IPS-20b (cell line): ENCODE data around the gene DLG2.

Experiments used
- H3K27ac ChIP-seq: one replicate; pipeline ENCODE4 v1.5.1; 2013; ENCODE audit warnings: low read length
- H3K27me3 ChIP-seq: 2 replicates; pipeline ENCODE4 v1.6.1; 2013; ENCODE audit warnings: mild to moderate bottlenecking, low read length, inconsistent platforms; ENCODE audit not compliant: insufficient read depth
- H3K36me3 ChIP-seq: 2 replicates; pipeline ENCODE4 v1.6.1; 2013; ENCODE audit warnings: low read depth, mild to moderate bottlenecking, inconsistent platforms, low read length, moderate library complexity; ENCODE audit not compliant: insufficient read depth
- H3K4me1 ChIP-seq: 2 replicates; pipeline ENCODE4 v1.6.1; 2013; ENCODE audit warnings: mild to moderate bottlenecking, control low read depth, inconsistent platforms, low read length, moderate library complexity; ENCODE audit not compliant: insufficient read depth
- H3K4me3 ChIP-seq: 2 replicates; pipeline ENCODE4 v1.5.1; 2013; ENCODE audit warnings: mild to moderate bottlenecking, low read length, inconsistent platforms
- H3K9ac ChIP-seq: 2 replicates; pipeline ENCODE4 v1.6.1; 2013; ENCODE audit warnings: low read depth, mild to moderate bottlenecking, inconsistent platforms, low read length, moderate library complexity
- H3K9me3 ChIP-seq: 2 replicates; pipeline ENCODE4 v1.6.1; 2013; ENCODE audit warnings: mild to moderate bottlenecking, low read depth, low read length, inconsistent platforms; ENCODE audit not compliant: insufficient read depth

DLG2 gene

DNA sequence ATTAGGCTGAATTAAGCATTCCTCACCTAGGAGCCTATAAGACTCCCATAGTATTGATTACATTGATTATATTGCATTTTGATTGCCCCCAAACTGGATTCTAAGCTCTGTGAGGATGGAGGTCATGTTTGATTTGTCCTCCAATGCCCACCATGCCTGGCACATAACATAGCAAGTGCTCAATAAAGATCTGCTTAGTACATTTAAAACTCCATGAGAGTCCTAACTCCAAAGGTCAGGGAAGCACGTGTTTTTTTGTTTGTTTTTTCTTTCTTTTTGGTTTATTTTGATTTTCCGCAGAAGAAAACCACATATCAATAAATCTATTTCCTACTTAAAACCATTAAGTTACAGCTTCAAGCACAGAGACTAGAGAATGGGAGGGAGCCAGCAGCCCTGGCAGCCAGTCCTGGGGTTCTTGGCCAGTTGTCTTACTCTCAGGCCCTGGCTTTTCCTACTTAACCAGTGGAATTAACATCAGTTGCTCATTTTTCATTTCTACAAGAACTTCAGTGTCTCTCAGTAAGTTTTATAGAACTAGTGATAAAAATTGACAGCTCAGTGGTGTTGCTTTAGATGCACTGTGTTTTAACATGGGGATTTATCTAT lies 1911.1 kb downstream of the DLG2 start:
- H3K9me3 ChIP-seq: no peaks in the 10 kb centered on the region
- H3K4me3 ChIP-seq: no peak overlapping the region
- no peak overlapping the region for H3K27ac ChIP-seq
- H3K4me1 ChIP-seq: peaks cover 6% of the 10 kb centered on the region
- H3K9ac ChIP-seq: no peak overlapping the region
- H3K36me3 ChIP-seq: no peaks in the 10 kb centered on the region
- H3K27me3 ChIP-seq: no peaks in the 10 kb centered on the region

DNA sequence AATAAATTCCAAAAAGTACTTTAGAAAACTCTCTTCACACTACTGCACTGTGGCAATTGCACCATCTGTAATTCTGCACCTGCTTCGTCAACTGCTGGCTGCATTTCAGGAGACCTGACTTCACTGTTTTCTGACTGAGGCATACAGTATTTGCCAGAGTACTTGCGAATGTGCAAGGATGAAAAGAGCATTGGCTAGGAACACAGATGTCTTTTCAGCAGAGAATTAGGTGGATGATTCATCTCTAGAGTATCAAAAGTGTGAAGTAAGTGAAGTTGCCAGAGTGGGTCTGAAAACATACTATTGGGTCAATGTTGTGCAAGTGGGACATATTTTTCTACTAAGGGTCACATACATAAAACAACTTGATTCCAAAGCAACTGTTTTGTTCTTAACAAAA lies 1913.4 kb downstream of the DLG2 start:
- H3K4me3 ChIP-seq: no peak overlapping the region
- H3K27ac ChIP-seq: no peak overlapping the region
- no peaks in the 10 kb centered on the region; the same call in 1 of the 2 replicates for H3K4me1 ChIP-seq
- no peak overlapping the region for H3K9ac ChIP-seq
- H3K27me3 ChIP-seq: no peaks in the 10 kb centered on the region
- H3K9me3 ChIP-seq: no peaks in the 10 kb centered on the region
- no peaks in the 10 kb centered on the region for H3K36me3 ChIP-seq

DNA sequence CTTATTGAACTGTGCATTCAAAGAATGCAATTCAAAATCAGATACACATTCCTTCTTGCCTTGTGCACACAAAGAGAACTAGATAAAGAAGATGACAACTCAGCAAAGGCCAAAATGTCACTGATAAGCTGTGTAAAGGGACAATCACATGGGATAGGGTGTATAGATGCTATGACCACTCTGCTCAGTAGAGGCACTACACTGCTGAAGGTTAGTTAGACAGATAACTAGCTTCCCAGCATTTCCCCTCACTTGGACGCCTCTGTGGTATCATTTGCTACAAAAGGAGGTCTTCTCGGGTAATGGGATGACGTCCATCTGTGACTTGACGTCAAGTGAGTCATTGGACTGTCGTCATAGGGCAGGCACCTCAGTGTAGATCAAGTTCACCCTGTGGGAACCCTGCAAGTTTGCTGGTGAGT lies 1916.0 kb downstream of the DLG2 start:
- Histone ChIP-seq H3K27me3 (no peaks in the 10 kb centered on the region), H3K36me3 (no peaks in the 10 kb centered on the region), H3K4me3 (no peak overlapping the region), H3K4me1 (no peaks in the 10 kb centered on the region; the same call in 1 of the 2 replicates), H3K27ac (no peak overlapping the region), H3K9ac (no peak overlapping the region), H3K9me3 (no peaks in the 10 kb centered on the region)

DNA sequence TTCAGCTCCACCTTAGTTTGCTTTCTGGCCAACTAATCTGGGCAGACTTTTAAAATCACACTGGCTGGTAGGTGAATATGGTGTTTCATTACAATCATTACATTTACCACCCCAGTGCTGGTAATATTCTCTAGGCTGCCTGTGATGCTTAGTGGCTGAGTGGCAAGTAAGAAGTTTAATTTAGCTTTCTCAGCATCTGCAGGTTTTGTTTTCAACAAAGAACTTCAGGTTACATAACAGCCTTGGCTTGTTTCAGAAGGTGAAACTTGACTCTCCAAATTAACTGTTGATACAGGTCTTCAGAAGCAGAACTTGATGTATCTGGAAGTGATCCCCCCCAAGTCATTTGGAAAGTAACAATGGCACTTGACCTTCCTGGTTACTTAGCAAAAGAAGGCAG lies 1917.7 kb downstream of the DLG2 start:
- H3K4me1 ChIP-seq: no peaks in the 10 kb centered on the region; the same call in 1 of the 2 replicates
- H3K27ac ChIP-seq: no peak overlapping the region
- no peak overlapping the region for H3K9ac ChIP-seq
- no peaks in the 10 kb centered on the region for H3K27me3 ChIP-seq
- H3K36me3 ChIP-seq: no peaks in the 10 kb centered on the region
- no peak overlapping the region for H3K4me3 ChIP-seq
- no peaks in the 10 kb centered on the region for H3K9me3 ChIP-seq

DNA sequence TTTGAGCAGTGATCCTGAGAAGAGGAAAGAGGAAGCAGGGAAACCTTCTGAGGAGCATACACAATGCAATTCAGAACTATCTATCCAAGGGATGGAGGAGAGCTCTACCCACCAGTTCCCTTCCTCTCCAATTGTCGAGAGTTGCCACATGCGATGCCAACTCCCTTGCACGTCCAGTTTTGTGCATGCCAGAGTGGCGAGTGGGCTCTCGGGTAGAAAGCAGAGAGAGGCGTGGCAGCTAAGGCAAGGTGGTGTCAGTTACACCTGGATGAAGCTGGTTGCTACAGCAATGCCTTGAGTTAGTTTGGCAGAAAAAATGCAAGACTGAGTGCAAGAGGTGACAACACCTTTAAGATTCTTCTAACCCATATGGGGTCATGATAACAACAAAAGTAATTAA lies 1920.6 kb downstream of the DLG2 start:
- Histone ChIP-seq H3K27ac (no peak overlapping the region), H3K9ac (no peak overlapping the region), H3K9me3 (no peaks in the 10 kb centered on the region), H3K4me3 (no peak overlapping the region), H3K27me3 (no peaks in the 10 kb centered on the region), H3K4me1 (no peaks in the 10 kb centered on the region; the same call in 1 of the 2 replicates), H3K36me3 (no peaks in the 10 kb centered on the region)

DNA sequence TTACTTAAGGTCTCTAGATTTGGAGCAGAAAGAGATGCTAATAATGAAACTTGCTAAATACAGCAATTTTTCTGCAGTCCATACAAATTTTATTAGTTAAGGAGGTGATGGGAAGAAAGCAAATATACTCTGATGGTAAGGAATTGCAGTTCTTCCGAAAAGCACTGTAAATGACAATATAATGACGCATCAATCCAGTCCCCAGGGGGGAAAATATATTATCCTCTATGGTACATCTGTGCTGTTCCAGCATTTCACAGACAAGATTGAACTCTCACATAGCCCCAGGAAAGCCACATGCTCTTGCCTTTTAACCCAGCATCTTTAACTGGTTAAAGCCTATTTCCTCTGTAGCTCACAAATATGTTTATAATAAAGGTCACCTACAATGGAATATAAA lies 1924.3 kb downstream of the DLG2 start:
- Histone ChIP-seq H3K27me3 (no peaks in the 10 kb centered on the region), H3K27ac (no peak overlapping the region), H3K4me3 (no peak overlapping the region), H3K9me3 (no peaks in the 10 kb centered on the region), H3K36me3 (no peaks in the 10 kb centered on the region), H3K9ac (no peak overlapping the region), H3K4me1 (no peaks in the 10 kb centered on the region)

DNA sequence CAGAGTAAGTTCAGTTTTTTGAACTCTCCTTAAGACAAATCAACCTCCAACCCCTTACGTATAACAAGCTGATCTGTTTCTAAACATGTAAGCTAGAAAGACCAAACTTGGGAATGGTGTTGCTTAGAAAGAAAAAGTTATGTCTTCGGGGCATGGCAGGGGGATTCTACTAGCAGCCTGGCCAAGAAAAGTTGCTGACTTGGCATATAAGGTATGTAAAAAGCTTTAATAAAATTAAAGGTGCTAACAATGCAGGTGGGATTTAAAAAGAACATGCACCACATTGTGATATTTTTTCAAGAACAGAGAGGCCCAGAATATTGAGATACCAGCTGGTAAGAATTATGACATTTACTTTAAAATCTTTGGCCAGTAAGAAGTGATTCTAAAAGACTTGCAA lies 1929.6 kb downstream of the DLG2 start:
- H3K27me3 ChIP-seq: no peaks in the 10 kb centered on the region
- H3K36me3 ChIP-seq: no peaks in the 10 kb centered on the region
- no peak overlapping the region for H3K27ac ChIP-seq
- H3K4me3 ChIP-seq: no peak overlapping the region
- H3K9ac ChIP-seq: no peak overlapping the region
- no peaks in the 10 kb centered on the region for H3K9me3 ChIP-seq
- peaks cover 13% of the 10 kb centered on the region for H3K4me1 ChIP-seq

DNA sequence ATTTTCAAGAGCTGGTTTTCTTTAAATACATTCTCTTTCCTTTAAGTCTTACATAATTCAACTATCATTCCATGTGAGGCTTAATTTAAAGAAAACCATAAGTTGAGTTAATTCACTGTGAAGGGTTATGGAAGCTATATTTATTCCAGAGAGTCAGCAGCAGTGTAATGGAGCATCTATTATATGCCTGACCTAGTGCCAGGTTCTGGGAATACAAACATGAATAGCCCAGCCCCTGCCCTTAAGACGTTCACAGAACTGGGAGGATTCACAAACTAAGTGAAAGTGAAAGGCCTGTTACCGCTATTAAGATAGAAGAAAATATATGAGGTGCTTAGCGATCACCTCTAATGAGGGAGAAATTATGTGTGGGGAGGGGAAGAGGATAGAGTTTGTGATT lies 1932.1 kb downstream of the DLG2 start:
- Histone ChIP-seq H3K4me1 (peaks cover 13% of the 10 kb centered on the region), H3K27ac (no peak overlapping the region), H3K27me3 (no peaks in the 10 kb centered on the region), H3K9ac (no peak overlapping the region), H3K9me3 (no peaks in the 10 kb centered on the region), H3K4me3 (no peak overlapping the region), H3K36me3 (no peaks in the 10 kb centered on the region)

DNA sequence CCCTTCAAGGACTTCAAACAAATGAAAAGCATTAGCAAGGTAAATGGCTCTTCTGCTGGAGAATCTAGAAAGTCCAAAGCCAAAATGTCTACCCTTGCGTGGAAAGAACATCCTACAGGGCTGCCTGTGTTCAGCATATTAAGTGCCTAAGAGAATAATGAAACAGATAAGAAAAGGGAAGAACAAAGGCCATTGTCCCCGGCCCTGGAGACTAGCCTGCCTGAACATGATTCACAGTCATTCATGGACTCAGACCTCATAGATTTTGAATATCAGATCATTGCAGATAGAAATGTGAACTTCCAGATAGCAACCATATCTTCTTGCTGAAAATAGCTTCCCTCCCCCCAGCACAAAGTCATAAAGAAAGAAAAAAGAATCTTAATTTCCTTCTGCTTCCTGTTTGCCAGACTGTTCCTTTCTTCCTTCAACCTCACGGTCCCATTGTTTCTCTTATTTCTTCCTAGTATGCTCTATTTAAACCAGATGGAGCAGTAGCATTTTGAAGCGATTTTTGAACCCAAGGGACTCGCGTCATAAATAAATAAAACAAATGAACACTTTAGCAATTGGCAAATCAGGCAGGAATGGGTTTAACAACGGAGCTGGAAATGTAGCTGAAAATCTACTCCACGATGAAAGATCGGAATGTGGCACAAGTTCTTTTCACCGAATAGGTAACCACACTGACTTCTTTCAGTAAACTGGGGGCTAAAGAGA lies 1932.8 kb downstream of the DLG2 start:
- H3K27ac ChIP-seq: no peak overlapping the region
- H3K9ac ChIP-seq: no peak overlapping the region
- no peaks in the 10 kb centered on the region for H3K9me3 ChIP-seq
- H3K4me1 ChIP-seq: peaks cover 13% of the 10 kb centered on the region
- H3K4me3 ChIP-seq: no peak overlapping the region
- no peaks in the 10 kb centered on the region for H3K27me3 ChIP-seq
- H3K36me3 ChIP-seq: no peaks in the 10 kb centered on the region

DNA sequence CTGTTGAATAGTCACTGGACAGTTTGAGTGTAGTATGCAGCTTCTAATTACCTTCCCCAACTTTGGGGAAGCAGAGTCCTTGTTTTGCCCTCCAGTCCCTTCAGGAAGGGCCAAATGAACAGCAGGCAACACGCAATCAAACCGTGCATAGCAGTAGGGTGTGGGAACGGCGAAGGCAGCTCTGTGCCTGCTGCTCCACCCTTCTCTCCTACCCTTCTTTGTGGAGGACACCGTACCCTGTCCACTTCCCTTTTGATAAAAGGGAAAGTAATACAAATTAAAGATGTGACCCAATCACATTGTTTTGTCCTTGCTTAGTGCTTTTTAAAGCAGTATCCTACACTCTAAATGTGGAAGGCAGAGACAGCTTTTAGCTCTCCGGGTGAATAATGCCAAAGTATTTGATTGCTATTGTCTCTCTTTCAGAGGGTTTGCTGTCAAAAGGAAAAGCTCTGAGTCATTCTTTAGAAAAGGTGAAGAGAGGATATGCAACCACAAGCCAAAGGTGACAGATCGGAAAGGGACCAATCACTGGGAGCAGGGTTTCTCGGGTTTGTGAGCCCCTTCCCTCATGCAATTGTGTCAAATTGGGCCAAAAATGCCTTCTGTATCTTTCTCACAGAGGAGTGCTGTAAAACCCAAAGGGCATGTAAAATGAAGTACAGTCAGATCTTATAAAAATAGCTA lies 1933.7 kb downstream of the DLG2 start:
- Histone ChIP-seq H3K27me3 (no peaks in the 10 kb centered on the region), H3K27ac (no peak overlapping the region), H3K4me1 (peaks cover 13% of the 10 kb centered on the region), H3K9me3 (no peaks in the 10 kb centered on the region), H3K36me3 (no peaks in the 10 kb centered on the region), H3K9ac (no peak overlapping the region), H3K4me3 (no peak overlapping the region)

DNA sequence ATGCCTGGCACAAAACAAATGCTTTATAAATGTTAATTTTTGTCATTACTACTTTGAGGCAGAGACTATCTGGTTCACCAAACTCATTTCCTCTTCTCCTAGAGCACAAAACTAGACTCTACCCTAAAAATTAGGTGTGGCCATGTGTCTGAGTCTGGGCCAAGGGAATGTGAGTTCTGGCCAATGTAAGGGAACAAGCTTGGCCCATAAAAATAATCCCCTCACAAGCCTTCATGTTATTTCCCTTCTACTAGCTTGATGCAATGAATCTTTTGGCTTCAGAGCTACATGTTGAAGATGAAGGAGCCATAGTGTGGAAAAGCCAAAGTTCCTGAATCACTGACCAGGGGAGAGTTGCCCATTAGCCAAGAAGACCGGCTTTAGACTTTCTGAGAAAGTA lies 1934.5 kb downstream of the DLG2 start:
- Histone ChIP-seq H3K27ac (no peak overlapping the region), H3K4me3 (no peak overlapping the region), H3K9me3 (no peaks in the 10 kb centered on the region), H3K4me1 (peaks cover 13% of the 10 kb centered on the region), H3K9ac (no peak overlapping the region), H3K36me3 (no peaks in the 10 kb centered on the region), H3K27me3 (no peaks in the 10 kb centered on the region)

DNA sequence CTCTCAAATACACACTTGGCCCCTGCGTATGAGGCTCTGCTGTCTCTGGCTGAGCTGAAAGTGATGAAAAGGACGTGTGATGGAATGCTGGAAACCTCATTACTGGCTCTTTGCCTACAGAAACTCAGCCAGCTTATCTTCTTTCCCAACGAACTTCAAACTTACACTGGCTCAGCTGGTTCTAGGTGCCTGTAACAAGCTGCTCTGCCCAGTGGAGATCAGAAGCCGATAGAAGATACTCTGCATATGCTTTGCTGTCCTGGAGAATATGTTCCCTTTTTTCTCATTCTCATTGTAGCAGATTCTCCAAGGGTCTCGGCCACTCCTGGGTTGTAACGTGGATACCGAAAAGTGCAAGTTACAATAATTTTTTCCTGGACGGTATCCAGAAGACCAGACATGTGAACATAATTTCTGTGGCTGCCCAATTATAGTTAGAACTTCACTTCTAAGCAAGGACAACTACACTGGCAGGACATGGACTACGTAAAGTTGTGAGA lies 1935.6 kb downstream of the DLG2 start:
- H3K27me3 ChIP-seq: no peaks in the 10 kb centered on the region
- H3K27ac ChIP-seq: no peak overlapping the region
- peaks cover 13% of the 10 kb centered on the region for H3K4me1 ChIP-seq
- no peak overlapping the region for H3K4me3 ChIP-seq
- no peaks in the 10 kb centered on the region for H3K36me3 ChIP-seq
- H3K9ac ChIP-seq: no peak overlapping the region
- H3K9me3 ChIP-seq: no peaks in the 10 kb centered on the region
